Activated CD4-positive, alpha-beta T cell treated with anti-CD3 and anti-CD28 coated beads, Interleukin-2, Interleukin-4, amounts not matched to agents 100 ng/mL and 50 ng/mL, durations not matched to agents 16 hours and 8 hours (primary cell): ENCODE results near the gene PSMC2.
"Not testable (repeated sequence)": the region's sequence is repeated elsewhere in the genome, so short reads cannot be mapped to it uniquely, and the experiment has no call there.

Experiments used
- DNase-seq: peaks from one replicate; pipeline ENCODE4 v3.0.0-alpha.2; 2020; ENCODE audit warnings: low spot score

PSMC2 gene

DNA sequence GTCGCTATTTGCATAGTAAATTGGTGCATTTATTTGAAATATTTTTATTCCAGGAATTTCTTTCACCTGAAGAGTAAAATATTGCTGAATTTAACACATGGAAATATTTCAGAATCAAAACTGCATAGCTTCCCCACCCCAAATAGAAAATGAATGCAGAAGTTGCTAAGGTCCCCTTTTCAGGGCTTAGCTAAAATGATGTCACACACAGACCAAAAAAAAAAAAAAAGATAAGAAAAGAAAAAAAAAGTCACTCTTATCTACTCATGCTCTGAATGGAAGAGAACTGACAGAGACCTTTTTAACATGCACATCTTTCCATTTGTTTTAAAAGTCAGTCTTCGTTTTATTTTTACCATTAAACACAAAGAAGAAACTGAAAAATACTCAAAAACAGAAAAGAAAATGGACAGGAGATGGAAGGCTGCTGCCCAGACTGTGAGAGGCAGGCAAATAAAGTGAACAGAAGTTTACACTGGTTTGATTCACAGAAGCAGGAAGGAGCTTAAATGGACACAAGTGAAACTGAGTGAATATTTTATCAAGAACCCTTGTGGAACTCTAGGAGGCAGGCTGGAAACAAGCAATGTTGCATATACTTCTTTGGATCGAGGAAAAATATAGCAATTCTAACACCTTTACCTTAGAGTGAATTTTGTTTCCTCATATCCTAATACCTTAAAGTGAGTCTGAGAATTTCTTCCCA lies 32.0 kb downstream of the PSMC2 start:
- DNase-seq, result no peak

DNA sequence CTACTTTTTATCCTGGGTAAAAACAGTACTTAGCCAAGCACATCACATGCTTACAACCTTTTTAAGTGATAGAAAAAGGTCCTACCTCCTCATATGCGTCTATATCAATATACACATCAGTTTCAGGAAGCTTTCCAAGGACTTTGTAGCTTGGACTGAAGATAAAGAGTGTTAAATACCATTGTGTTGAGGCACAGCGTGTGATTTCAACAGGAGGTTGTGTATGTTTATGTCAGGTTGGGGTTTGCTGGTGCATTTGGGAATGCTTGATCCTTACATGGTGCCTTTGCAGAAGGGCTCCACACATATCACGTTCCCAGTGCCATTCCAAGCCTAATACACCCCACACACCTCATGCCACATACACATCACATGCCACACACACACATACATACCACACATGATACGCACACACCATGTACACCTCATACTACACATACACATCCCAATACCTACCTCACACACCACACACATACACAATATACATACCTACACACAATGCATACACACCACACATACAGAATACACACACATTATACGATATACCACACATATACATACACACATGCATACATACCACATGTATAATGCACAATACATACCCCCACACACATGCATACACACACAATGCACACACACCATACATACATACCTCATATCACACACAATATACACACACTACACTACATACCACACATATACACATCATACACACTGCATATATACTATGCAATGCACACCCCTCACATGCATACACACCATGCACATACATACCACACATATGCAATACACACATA lies 33.1 kb downstream of the PSMC2 start:
- no peak for DNase-seq

DNA sequence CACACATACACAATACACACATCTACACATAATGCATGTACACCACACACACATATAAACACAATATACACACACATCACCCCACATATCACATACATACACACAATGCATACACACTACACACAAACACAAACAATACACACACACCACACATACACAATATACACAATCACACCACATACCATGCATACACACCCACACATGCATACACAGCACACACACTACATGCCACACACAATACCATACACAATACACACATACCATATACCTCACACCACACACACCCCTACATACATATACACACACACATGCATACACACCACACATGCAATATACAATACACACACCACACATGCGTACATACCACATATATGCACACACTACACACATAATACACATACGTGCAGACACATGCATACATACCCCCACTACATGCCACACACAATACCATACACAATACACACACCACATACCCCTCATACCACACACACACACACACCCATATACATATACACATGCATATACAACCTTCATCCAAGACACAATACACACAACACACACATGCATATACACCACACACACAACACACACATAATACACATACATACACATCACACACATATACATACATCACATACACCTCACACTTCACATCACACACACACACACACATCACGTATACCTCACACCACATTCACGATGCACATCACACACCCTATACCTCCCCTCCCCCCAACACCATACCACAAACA lies 34.0 kb downstream of the PSMC2 start:
- DNase-seq, result no peak

DNA sequence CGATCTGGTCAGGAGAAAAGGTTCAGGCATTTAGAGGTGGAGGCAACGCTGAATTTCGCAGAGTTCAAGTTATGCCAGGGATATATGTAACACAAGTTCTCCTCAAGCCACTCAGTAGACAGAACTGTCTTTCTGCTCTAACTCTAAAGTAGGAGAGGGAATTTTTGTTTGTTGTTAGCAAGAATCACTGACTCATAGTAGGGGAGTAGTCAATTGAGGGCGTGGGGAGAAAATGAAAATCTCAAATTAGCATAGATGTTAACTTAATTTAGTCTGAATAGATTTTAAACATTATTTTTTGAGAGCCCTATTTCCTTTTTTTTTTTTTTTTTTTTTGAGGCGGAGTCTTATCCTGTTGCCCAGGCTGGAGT lies 34.6 kb downstream of the PSMC2 start:
- DNase-seq, result no peak

DNA sequence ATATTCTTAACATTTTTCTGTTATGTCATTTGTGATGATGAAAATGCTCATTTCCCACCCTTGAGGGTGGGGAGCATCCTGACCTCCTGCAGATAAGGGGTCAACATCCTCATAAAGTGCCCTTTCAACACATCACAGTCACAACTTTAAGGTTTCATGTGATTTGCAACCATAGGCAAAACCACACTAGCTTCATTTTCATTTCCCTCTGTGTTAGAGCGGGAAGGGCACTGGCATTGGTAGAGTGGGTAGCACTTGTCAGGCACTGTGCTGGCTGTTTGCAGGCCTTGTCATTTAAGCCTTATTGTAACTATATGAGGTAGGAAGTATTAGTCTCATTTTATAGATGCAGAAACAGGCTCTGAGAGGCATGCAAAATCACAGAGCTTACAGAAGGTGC lies 39.8 kb downstream of the PSMC2 start:
- DNase-seq, result no peak

DNA sequence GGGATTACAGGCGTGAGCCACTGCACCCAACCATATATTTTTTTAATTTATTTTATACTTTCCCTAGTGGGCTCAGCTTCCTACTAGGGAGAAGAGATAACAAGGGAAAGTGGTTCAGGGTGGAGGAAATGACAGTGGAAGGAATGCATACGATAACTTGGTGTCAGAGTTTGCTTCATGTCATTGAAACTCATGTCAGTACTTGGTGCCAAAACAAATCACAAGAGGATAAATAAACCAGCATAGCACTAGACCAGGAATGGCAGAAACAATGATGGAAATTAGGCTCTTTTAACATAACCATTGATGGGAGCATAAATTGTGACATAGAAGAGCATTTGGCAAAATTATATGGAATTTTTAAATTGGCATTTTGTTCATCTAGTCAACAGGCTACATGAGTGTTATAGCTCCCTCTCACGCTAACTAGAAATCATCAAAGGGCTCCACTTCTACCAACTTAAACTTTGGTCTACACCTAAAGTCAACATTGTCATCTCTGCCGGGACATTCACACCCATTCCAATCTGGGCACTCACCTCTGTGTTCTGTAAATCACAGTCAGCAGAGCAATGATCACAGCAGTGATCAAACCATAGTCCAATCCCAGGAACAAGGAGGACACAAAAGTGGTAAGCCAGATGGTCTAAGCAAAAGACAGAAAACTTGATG lies 41.2 kb downstream of the PSMC2 start:
- no peak for DNase-seq

DNA sequence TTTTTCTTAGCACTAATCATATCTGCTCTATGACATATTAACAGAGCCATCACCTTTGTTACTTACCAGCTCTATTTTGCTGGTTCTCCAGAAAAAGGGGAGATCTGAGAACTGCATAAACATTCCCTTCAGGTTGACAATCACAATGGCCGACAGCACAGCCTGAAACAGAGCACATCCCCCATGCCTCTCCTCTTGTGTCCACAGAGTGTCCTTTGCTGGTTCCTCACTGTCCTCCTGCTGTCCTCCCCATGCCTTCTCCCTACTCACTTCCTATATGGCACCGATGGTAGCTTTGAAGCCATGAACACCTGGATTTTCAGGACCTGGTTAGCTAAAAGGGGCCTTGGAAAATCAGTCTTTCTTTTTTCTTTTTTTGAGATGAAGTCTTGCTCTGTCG lies 41.8 kb downstream of the PSMC2 start:
- DNase-seq, result no peak

DNA sequence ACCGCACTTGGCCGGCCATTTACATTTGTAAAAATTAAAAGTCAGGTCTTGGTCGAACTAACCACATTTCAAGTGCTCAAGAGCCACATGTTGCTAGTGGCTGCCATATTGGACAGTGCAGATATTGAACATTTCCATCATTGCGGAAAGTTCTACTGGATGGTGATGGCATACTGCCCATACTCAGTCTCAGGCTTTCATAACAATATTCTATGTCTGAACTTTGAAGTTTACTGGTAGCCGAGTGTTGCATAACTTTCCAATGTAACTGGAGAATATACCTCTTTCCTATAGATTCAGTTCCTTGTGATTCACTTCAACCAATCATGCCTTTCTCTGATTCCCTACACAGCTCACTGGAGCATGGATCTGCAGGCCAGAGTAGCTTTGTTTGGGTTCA lies 43.7 kb downstream of the PSMC2 start:
- no peak for DNase-seq

DNA sequence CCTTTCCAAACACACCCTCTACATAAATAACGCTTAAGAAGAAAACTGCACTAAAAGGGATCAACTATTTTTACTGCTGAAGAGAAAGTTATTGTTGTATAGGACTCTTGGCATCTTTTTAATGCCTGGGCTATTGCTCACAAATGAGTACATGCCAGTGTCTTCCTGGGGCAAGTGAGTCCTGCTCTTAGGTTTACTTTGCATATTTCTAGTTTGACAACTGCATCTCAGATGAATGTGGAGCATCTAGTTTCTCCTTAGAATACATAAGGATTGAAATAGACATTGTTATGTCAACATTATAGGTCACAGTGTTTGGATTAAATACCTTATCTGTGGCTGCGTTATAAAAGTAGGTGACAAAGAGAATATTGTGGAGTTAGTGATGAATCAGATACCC lies 44.5 kb downstream of the PSMC2 start:
- DNase-seq, result no peak

DNA sequence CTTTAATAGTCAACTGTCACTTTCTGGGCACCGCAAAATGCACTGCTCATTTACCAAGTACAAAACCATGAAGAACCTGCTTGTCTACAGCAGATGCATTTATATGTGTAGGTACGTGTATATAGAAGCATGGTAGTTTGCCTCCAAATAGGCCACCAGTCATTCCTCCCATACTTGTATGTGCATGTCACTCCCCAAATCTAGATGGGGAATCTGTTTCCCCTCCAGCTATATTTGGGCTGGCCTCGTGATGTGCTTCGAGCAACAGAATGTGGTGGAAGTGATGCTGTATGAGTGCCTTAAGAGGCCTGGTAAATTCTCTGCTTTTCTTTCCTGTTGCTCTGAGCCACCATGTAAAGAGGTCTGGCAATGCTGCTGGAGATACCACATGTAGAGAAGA lies 47.1 kb downstream of the PSMC2 start:
- no peak for DNase-seq

DNA sequence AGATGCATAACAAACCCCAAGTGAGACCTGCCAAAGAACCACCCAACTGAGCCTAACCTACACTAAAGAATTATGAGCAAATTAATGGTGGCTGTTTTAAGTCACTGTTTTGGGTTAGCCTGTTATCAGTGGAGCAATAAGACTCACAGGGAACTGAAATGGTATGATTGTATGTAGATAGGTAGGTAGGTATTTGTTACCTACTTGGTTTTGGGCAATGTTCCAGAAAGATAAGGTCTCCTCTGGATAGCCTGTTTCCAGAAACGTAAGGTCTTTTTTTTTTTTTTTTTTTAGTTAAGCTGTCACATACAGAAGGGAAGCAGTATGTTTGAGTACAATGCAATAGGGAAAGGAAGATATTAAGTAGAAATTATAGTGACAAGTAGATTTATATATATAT lies 47.6 kb downstream of the PSMC2 start:
- no peak for DNase-seq

DNA sequence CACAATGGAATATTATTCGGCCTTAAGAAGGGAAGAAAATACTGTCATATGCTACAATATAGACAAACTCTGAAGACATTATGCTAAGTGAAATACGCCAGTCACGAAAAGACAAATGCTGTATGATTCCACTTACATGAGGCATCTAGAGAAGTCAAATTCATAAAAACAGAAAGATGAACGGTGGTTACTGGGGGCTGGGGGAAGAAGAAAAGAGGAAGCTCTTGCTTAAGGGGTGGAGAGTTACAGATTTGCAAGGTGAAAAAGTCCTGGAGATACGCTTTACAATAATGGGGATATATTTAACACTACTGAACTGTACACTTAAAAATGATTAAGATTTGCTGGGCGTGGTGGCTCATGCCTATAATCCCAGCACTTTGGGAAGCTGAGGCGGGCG lies 49.0 kb downstream of the PSMC2 start:
- DNase-seq, result no peak

DNA sequence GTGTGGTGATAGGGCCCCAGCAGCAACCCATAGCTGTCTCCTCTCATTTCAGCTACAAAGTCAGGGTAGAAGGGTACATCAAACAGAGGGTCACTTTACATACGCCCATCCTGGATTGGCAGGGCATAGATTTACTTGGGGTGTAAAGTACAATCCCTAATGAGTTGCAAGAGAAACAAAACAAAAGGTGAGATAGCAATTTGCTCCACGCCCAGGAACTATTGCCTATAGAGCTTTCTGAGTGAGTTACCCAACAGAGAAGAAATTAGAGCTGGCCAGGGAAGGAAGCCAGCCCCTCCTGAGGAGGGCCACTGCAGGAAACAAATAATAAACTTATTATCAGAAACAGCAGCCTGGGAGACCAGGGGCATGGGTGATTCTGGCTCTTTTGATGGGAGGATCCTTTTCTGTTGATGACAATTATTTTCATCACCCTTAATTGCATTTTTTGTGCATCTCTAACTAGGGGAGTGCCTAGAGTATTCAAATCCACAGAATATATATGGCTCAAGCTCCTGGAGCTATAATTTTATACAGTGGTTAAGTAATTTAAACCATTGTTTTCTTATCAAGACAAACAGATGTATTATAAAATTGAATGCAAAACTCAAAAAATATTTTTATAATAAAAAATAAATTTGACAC lies 51.2 kb downstream of the PSMC2 start:
- no peak for DNase-seq

DNA sequence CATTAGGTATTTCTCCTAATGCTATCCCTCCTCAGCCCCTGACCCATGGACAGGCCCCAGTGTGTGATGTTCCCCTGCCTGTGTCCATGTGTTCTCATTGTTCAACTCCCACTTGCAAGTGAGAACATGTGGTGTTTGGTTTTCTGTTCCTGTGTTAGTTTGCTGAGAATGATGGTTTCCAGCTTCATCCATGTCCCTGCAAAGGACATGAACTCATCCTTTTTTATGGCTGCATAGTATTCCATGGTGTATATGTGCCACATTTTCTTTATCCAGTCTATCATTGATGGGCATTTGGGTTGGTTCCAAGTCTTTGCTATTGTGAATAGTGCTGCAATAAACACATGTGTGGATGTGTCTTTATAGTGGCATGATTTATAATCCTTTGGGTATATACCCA lies 52.2 kb downstream of the PSMC2 start:
- DNase-seq, result not testable (repeated sequence)

DNA sequence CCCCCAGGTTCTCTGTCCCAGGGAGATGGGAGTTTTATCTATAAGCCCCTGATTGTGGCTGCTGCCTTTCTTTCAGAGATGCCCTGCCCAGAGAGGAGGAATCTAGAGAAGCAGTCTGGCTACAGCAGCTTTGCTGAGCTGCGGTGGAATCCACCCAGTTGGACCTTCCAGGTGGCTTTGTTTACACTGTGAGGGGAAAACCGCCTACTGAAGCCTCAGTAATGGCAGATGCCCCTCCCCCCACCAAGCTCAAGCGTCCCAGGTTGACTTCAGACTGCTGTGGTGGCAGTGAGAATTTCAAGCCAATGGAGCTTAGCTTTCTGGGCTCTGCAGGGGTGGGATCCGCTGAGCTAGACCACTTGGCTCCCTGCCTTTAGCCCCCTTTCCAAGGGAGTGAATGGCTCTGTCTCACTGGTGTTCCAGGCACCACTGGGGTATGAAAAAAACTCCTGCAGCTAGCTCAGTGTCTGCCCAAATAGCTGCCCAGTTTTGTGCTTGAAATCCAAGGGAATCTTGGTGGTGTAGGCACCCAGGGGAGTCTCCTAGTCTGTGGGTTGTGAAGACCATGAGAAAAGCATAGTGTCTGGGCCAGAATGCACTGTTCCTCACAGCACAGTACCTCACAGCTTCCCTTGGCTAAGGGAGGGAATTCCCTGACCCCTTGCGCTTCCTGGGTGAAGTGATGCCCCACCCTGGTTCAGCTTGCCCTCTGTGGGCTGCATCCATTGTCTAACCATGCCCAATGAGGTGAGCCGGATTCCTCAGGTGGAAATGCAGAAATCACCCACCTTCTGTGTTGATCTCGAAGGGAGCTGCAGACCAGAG lies 58.6 kb downstream of the PSMC2 start:
- DNase-seq, result not testable (repeated sequence)

DNA sequence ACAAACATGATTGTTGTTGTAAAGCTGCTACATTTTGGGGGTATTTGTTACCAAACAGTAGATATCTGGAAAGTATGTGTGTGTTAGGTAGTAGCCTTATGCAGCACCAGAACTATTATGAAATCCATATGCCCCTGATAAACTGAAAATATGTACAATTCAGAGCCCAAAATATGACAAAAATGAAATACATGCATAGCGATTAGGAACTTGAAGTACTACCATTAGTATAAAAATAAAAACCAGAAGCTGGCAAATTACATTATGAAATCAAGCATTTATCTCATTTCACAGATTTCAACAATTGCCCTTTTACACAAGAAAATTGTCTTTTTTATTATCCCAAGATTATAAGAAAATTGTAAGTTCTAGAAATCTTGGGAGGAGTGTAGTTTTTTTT lies 64.7 kb downstream of the PSMC2 start:
- DNase-seq, result no peak

DNA sequence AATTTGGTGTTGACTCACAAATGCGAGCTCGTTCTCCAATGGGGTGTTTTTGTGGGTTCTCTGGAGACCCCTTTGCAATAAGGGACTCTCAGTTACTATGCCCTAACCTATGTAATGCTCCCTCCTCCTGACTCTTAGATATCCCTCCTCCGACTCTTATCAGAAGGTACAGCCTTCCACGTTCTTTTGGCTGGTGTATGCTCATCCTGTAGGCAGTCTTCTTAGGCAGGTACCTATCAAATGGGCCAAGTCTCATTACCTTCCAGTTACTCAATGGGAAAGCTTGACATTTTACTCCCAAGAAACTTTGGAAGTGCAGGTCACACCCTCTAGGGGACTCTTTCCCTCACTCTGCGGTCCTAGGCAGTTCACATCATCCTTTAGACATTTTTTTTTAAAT lies 66.0 kb downstream of the PSMC2 start:
- DNase-seq, result no peak

DNA sequence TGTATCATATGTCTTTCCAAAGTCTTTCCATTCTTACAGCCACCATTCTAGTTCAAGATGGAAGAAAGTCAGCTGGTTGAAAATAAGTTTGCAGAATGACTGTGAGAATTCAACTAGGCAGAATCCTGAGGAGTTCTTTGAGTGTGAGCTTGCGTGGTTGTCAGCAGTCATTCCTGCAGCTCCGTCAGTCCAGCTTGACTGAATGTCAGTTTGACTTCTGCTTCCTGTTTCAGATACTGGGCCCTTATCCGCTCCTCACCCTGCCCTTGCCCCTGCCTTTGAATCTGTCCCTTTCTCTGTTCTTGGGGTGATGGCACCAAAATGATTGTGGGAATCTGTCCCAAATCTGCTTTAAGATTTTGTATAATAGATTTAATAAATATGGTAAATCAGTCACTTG lies 70.8 kb downstream of the PSMC2 start:
- DNase-seq, result no peak
